SK-N-SH (cell line): ENCODE results near the gene TMEM9.
A peak's percentile ranks its signal among the peaks of the same experiment; 100 is the strongest.

Experiments used
- CHD2 ChIP-seq: fragments of 150-350 bp; IDR thresholded peaks from 2 replicates; pipeline ENCODE4 v1.6.1; 2018; ENCODE audit warnings: low read length; ENCODE audit not compliant: partially characterized antibody
- EP300 ChIP-seq, 2 experiments: IDR thresholded peaks; 2 replicates each; pipeline versions ENCODE4 v1.4.0 to v1.6.1; 2012; ENCODE audit warnings: borderline replicate concordance in 1 of 2, low read depth in 1 of 2, low read length in 1 of 2
- MEF2A ChIP-seq: IDR thresholded peaks from 2 replicates; pipeline ENCODE4 v1.4.0; 2012; ENCODE audit warnings: low read depth, borderline replicate concordance
- POLR2AphosphoS5 ChIP-seq: IDR thresholded peaks from 2 replicates; pipeline ENCODE4 v1.6.1; 2012; ENCODE audit warnings: low read depth, low read length
- RAD21 ChIP-seq: IDR thresholded peaks from 2 replicates; pipeline ENCODE4 v1.6.1; 2012; ENCODE audit warnings: mild to moderate bottlenecking, low read length
- RCOR1 ChIP-seq: fragments of 150-350 bp; IDR thresholded peaks from 2 replicates; pipeline ENCODE4 v1.6.1; 2017; ENCODE audit warnings: antibody characterized with exemption, low read length
- RFX5 ChIP-seq: IDR thresholded peaks from 2 replicates; pipeline ENCODE4 v1.6.1; 2012; ENCODE audit warnings: mild to moderate bottlenecking, improper control_type of control experiment, low read length
- TAF1 ChIP-seq: IDR thresholded peaks from 2 replicates; pipeline ENCODE4 v1.6.1; 2012; ENCODE audit warnings: low read depth, mild to moderate bottlenecking, low read length, moderate library complexity, borderline replicate concordance
- TCF12 ChIP-seq: IDR thresholded peaks from 2 replicates; pipeline ENCODE4 v1.4.0; 2012
- USF1 ChIP-seq: IDR thresholded peaks from 2 replicates; pipeline ENCODE4 v1.4.0; 2012; ENCODE audit warnings: low read depth, borderline replicate concordance
- USF2 ChIP-seq: fragments of 150-350 bp; IDR thresholded peaks from 2 replicates; pipeline ENCODE4 v1.6.1; 2017; ENCODE audit warnings: antibody characterized with exemption, low read length, low read depth, borderline replicate concordance
- TF ChIP-seq, protein P1 (sequence below): fragments of 200-600 bp; sonication (generic); IDR thresholded peaks from 2 replicates; pipeline ENCODE4 v1.6.1; 2017; ENCODE audit warnings: antibody characterized with exemption, mild to moderate bottlenecking, moderate library complexity
- TF ChIP-seq, protein P2 (sequence below): IDR thresholded peaks from 2 replicates; pipeline ENCODE4 v1.6.1; 2012; ENCODE audit warnings: mild to moderate bottlenecking, low read depth, low read length, moderate library complexity
- TF ChIP-seq, protein P3 (sequence below): IDR thresholded peaks from 2 replicates; pipeline ENCODE4; 2012

DNA sequence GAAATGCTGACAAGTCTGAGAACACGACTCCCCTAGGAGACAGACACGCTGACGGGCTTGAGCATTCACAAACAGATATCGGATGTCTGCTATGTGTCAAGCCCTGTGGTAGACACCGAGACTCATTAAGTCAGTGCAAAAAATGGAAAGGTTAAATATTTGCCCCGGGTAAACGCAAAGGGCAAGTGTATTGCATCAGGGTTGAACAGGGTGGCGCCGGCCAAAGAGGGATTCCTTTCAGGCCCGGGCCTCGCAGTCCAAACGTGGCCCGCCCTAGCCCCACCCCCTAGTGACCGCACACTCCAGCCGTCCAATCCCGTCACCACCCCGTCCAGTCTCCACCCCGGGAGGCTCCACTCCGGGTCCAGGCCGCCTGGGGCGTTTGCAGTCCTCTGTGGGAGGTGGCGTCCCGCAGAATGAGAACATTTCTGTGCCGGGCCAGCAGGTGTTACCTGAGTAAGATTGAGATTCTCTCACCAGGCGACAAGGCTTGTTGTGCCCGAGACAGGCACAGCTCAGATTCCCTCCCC is 16.3 kb upstream of the TMEM9 start:
- TF ChIP-seq, protein P1, sequence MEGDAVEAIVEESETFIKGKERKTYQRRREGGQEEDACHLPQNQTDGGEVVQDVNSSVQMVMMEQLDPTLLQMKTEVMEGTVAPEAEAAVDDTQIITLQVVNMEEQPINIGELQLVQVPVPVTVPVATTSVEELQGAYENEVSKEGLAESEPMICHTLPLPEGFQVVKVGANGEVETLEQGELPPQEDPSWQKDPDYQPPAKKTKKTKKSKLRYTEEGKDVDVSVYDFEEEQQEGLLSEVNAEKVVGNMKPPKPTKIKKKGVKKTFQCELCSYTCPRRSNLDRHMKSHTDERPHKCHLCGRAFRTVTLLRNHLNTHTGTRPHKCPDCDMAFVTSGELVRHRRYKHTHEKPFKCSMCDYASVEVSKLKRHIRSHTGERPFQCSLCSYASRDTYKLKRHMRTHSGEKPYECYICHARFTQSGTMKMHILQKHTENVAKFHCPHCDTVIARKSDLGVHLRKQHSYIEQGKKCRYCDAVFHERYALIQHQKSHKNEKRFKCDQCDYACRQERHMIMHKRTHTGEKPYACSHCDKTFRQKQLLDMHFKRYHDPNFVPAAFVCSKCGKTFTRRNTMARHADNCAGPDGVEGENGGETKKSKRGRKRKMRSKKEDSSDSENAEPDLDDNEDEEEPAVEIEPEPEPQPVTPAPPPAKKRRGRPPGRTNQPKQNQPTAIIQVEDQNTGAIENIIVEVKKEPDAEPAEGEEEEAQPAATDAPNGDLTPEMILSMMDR: no peak
- TF ChIP-seq TAF1 (no peak), RAD21 (no peak), EP300 (IDR thresholded peaks at IDR 0.05; ENCODE audit: borderline replicate concordance in 1 of 2, low read depth in 1 of 2, low read length in 1 of 2) (no peak), USF2 (no peak), RCOR1 (no peak), POLR2AphosphoS5 (peak; percentile 70), TCF12 (peak; percentile 4; the same call in 1 of the 2 replicates), RFX5 (peak; percentile 74), USF1 (no peak), MEF2A (no peak), CHD2 (no peak)
- TF ChIP-seq, protein P2, sequence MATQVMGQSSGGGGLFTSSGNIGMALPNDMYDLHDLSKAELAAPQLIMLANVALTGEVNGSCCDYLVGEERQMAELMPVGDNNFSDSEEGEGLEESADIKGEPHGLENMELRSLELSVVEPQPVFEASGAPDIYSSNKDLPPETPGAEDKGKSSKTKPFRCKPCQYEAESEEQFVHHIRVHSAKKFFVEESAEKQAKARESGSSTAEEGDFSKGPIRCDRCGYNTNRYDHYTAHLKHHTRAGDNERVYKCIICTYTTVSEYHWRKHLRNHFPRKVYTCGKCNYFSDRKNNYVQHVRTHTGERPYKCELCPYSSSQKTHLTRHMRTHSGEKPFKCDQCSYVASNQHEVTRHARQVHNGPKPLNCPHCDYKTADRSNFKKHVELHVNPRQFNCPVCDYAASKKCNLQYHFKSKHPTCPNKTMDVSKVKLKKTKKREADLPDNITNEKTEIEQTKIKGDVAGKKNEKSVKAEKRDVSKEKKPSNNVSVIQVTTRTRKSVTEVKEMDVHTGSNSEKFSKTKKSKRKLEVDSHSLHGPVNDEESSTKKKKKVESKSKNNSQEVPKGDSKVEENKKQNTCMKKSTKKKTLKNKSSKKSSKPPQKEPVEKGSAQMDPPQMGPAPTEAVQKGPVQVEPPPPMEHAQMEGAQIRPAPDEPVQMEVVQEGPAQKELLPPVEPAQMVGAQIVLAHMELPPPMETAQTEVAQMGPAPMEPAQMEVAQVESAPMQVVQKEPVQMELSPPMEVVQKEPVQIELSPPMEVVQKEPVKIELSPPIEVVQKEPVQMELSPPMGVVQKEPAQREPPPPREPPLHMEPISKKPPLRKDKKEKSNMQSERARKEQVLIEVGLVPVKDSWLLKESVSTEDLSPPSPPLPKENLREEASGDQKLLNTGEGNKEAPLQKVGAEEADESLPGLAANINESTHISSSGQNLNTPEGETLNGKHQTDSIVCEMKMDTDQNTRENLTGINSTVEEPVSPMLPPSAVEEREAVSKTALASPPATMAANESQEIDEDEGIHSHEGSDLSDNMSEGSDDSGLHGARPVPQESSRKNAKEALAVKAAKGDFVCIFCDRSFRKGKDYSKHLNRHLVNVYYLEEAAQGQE: no peak
- TF ChIP-seq, protein P3, sequence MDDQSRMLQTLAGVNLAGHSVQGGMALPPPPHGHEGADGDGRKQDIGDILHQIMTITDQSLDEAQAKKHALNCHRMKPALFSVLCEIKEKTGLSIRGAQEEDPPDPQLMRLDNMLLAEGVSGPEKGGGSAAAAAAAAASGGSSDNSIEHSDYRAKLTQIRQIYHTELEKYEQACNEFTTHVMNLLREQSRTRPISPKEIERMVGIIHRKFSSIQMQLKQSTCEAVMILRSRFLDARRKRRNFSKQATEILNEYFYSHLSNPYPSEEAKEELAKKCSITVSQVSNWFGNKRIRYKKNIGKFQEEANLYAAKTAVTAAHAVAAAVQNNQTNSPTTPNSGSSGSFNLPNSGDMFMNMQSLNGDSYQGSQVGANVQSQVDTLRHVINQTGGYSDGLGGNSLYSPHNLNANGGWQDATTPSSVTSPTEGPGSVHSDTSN: no peak
